ENCODE data around the gene KIRREL3.

- no peak for TF ChIP-seq CTCF (conservative IDR thresholded peaks at IDR 0.05; ENCODE audit: low read depth, low read length)
- no peak for TF ChIP-seq POLR2A (IDR thresholded peaks at IDR 0.05; ENCODE audit: low read depth, low read length)
- TF ChIP-seq CEBPB (IDR thresholded peaks at IDR 0.05; ENCODE audit: low read depth, low read length) = no peak
- no peak for TF ChIP-seq MAZ (IDR thresholded peaks at IDR 0.05; ENCODE audit: borderline replicate concordance, low read depth, low read length)
Observed at GRCh38 chr11:126601550-126602215, 398.9 kb downstream of the KIRREL3 start.

Measured in IMR-90 (cell line).